ENCODE results near the gene IFNA5.

The IFNA5 gene

DNA sequence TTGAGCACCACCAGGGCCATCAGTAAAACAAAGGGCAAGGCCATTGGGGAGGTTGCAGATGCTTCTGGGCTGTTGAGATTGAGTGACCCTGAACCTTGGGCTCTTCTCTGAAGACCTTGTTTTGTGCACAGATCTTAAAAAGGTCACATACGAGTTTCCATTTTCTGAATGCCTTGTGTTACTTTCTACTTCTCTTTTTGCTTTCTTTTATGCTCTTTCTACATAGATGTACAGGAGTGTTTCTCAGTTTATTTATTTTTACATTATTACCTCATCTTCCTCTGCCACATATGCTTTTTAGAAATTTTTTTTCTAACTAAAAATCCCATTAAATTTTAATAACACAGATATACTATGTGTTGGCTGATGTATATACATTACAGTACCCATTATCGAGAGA, at the start of gene IFNA5:
TSS of gene IFNA5 (minus strand) at position 101 of the 400 bp plus-strand sequence. CDS start at position 44, 57 bp downstream.
- no peak for DNase-seq

DNA sequence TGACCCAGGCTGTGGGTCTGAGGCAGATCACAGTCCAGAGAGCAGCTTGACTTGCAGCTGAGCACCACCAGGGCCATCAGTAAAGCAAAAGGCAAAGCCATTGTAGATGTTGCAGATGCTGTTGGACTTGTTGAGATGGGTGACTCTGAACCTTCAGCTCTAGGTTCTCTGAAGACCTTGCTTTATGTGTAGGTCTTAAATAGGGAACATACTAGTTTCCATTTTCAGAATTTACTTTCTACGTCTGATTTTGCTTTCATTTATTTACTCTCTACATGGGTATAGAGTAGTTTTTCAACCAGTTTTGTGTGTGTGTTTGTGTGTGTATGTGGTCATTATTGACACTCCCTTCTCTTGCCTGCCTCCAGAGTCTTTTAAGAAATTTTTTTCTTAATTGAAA, 45.7 kb upstream of the IFNA5 start, which contains the start of gene IFNA6:
TSS of gene IFNA6 (minus strand) at position 101 of the 400 bp plus-strand sequence. CDS start at position 101, 0 bp downstream.
- DNase-seq: no peak

DNA sequence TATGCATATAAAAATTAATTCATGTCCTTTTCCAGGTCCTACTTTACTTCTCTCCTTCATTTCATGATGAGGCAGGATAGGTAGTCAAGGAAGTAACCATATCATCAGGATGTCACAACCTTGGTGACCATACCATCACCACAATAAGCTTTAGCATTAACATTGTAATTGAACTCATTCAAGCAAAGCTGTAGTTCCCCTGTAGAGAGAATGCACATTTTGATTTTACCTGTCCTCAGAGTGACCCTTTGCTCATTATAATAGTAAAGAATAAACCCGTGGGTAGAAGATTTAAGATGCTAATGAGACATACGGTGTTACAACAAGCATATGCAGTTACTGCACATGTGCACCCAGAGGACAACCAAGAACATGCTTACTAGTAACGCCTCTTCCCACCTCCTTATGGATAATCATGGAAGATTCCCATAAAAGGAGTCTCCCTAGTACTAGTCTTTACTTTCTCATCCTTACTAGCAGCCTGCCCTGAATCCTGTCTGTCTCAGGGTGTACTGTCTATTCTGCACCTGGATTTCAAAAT, 43.4 kb upstream of the IFNA5 start:
- no peak for DNase-seq

DNA sequence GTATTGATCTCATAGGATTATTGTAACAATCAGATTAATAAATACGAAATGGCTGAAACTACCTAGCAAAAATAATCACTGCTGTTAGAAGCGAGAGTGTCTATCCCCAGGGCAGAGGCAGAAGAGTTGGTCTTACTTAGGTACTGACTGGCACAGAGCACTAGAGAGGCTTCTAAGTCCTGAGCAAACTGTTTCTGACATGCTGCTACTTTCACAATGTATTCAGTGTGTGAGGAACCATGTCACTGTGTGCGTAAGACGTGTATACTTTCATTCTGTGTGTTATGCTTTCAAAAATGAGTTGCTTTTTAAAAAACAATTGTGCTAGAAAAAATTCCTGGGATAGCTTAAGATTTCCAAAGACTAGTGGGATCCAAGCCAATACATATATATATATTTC, 35.6 kb upstream of the IFNA5 start:
- no peak for DNase-seq

DNA sequence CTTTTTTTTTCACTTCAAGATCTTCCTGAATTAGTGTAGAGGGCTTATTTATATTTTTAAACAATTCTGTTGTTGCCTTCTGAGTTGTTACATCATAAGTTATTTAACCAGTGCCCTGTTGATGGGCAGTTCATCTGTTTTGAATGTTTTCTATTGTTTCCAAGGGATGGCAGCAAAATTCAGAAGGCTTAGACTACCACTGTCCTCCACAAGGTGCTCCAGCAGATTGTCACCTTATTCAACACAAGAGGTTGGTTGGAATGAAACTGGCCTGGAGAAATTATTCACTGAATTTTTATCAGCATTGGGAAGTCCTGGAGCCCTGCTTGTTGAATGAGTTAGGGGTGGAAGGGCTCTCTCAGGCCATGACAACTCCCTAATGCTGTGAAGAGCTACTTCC, 31.3 kb upstream of the IFNA5 start:
- no peak for DNase-seq

DNA sequence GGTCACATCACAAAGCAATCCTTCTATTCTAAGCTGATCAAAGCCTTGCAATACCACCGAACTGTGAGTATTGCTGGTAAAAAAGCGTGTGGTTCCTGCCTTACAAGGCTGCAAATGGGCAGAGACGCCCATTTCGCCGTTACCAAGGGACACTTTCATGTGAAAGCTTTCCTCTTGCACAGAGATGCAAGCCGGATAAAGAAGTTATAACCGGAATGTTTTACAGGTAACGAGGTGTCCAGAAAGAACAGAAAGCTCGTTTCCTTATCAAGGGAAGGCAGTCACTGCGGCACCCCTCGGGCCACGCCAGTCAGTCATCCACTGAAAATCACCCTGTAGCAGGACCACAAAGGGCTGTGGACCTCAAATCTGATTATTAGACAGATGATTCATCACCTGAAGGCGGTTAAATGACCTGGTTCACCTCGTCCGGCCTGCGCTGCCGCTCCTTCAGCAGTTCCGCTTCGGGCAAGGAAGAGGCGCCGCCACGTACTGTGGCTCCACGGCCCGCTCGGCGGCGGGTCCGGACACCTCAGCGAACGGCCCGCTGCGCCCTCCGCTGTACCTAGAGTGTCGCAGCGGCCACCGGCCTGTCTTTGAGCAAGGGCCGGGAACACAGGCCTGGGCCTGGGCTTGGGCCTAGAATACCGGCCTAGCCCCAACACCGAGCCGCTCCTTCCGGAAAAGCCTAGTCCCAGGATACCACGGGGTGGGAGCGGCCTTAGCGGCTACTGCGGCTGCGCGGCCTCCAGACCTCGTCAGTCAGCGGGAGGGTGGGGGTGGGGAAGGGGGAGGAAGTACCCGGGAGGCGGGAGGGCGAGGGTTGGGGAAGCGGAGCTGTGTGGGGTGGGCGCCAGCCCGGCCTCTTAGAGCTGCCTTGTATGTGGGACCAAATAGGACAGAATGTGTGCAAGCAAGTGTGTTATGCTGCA, 29.9 kb upstream of the IFNA5 start, which contains the start of gene KLHL9:
TSS of gene KLHL9 (minus strand) at position 704 of the 932 bp plus-strand sequence. CDS start at position 159, 545 bp downstream.
- DNase-seq: peak; percentile 94

DNA sequence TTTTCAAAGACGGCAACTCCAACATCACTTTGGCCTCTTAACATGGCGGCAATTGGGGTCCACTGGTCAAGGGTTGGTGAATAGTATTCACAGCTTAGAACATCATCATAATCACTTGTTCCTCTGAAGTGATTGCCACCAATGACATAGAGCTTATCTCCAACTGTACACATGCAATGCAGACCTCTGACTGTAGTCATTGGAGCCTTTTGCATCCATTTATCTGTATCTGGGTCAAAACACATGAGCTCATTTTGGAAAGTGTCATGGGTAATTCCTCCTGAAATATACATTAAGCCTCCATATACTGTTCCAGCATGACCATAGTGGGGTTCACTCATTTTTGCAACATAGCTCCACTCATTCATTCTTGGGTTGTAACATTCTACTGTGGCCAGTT, 28.1 kb upstream of the IFNA5 start:
- no peak for DNase-seq

DNA sequence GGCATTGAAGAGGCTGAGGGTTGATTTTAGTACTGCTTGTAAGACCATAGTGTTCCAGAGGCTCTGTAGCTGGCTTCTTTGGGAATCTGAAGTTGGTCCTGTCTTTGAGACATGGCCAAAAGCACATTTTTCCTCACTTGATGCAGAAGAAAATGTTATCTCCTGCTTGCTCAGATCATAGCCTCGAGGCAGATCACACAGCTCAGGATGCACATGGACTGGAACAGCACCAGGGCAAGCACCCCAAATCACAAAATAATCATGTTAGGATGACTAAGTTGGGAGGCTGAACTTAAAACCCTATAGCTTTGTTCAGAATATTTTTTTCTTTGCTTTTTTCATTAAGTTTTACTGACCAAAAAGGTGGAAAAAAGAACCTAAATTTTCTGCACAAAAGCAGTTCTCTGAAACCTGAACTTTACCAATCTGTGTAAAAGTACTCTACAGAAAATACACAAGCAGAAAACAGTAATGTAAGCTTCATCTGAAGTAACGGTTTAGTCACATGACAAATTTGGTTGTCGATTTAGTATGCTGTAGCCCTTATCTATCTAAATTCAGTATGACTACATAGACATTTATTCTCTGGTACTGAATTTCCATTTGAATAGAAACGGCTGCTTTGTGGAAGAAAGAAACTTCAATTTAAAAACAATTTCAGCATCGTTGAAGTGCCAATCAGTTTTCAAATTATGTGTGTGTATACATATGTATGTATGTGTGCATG, 26.7 kb upstream of the IFNA5 start:
- no peak for DNase-seq

DNA sequence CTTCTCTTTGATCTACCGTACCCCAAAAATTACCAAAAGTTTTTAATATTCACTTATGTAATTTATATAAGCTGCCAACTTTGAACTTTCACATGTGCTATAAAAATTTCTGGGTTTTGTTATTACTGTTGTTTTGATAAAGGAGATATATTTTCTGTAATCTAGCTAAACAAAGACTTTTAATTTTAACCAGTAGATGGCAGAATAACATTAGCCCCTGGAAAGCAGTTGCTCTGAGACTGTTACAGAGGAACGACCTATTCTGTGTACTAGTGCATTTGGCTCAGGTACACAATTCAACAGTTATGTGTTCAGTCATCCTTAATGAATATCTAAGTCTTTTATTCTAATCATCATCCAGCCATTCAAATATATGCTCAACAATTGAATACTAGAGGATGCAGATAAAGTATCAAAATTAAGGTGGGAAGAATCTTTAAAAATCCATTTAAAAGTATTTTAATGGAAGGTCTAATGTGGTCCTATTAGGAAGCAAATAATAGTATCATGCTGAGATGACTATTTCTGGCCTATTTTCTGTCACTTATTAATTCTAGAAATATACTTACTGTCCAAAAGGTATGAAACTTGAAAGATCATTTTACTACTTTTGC, 21.5 kb upstream of the IFNA5 start:
- peak; percentile 74 for DNase-seq

DNA sequence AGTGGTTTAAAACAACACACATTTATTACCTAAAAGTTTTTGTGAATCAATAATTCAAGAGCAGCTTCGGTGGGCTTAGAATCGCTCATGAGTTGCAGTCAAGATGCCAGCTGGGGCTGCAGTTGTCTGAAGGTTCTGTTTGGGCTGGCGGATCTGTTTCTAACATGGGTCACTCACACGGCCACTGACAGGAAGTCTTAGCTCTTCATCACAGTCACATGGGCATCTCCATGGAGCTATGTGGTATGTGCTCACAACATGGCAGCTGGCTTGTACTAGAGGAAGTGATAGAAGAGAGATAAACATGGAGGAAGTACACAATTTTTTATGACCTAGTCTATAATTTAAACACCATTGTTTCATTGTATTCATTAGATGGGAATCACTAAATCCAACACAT, 18.9 kb upstream of the IFNA5 start:
- peak; percentile 39 for DNase-seq

DNA sequence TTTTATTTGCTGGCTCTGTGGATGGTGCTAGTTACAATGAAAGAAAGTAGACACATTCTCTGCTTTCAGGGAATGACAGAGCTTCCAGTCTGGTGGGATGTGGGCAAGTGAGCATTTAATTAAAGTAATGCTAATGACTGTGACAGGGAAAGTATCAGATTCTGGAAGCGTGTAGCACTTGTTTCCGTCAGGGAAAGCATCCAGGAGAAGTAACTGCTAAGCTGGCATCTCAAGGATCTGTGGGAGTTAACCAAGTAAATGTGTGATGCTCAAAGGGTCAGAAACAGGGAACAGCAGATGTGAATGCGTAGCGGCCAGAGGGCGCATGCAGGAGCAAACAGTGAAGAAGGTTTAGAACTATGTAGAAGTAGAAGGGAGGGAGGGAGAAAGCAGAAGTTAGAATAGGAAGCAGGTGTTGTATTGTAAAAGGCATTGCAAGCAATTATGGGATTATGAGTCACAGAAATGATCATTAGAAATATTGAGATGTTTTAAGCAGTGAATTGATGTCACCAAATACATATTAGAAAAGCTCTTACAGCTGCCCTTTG, 17.9 kb upstream of the IFNA5 start:
- DNase-seq: no peak

DNA sequence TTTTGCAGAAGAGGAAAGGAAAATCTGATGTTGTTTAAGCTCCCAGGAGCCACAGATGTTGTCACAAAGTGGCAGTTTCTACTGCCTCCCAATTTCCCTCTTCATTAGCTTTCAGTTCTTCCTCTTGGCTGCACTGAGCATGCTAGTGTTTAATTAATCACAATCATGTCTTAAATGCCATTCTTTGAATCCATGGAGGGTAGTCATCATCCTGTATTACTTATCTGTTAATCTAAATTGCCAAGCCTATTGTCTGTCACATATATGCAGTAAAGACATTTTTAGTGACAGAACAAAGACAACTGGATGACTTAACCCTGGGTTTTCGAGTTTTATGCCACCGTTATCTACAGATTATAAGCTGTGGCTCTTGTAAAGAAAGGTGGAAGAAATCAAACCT, 15.4 kb upstream of the IFNA5 start:
- no peak for DNase-seq

DNA sequence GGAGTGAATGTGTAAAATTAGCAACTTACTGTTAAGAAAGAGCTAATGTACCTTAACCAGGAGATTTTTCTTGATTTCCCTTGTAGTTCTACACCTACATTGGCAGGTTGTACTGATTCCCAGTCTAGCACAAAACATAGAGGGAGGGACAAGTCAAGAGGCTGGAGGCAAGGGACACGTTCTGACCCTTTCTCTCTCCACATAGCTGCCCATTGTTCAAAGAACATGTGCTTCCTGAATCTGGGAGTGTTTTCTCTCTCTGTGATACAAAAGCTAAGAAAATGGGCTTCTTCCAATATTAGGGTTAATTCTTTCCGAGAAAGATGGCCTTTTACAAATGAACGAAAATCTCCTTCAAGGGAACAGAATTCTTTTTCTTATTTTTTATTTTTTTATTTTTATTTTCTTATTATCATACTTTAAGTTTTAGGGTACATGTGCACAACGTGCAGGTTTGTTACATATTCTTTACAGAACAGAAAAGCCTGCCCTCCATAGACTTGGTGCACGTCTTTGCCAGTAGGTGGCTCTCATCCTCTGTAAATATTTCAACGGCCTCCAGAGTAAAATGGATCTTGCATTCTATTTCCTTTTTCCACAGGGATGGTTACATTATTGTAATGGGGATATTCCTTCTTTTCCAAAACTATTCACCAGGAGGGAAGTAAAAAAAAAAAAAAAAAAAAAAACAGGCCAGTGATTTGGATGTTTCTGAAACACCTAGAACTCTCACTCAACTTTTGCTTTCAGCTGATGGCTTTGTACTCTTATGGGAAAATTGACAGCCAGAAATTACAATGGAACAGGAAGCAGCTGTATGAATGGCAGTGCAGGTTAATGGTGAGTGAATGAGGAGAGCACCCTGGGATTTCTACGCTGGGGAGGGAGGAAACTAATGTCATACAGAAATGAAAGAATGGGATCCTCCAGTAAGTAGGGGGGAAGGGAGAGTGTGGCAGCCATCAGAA, 13.1 kb upstream of the IFNA5 start:
- peak; percentile 58 for DNase-seq

DNA sequence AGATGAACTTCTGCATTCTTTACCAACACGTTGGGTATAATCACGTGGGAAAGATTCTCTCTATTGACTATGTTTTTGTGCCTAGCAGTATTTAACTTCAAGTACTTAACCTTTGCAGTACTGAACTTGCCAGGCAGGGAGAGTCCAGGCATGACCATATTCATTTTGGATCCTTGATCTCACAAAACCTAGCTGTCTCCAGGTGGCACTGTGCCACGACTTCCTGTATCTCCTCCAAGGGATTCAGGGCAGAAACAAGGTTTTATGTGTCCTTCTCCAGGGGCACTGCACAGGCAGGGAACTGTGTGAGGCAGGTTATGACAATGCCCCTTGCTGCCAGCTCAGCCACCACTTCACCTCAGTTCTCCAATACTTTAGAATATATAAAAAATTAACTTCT, 11.7 kb upstream of the IFNA5 start:
- no peak for DNase-seq

DNA sequence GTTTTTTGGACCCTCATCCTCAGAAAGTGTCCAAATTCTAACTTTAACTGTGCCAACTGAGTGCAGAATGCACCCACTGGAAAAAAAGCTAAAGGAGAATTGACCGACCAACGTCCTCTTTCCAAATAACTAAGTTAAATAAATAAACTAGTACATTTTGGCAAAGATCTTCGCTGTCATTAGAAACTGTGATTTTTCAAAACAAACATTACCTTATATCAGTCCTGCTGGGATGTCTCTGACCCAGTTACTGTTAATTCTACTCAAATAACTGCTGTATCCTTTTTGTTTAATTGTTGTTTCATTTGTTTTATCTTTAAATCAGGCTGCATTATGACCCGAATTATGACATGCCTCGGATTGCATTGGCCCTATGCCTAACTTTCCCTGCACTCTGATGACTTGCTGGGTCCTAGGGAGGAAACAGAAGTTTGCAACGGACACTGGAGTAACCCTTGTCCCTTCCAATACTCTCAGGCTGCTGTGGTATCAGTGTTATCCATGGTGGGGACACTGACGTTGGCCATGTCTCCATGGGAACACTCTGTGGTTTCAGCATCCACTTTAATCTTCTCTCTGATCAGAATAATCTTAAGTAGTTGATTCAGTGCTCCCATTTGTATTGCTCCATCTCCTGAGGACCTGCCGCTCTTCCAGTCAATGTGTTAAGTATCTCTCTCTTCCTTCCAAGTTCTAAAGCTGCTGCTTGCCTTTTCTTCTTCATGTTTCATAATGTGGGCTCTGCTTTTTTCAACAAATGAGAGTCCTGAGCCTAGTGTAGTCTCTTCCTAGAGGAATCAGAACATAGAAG, 11.1 kb upstream of the IFNA5 start:
- DNase-seq: no peak

DNA sequence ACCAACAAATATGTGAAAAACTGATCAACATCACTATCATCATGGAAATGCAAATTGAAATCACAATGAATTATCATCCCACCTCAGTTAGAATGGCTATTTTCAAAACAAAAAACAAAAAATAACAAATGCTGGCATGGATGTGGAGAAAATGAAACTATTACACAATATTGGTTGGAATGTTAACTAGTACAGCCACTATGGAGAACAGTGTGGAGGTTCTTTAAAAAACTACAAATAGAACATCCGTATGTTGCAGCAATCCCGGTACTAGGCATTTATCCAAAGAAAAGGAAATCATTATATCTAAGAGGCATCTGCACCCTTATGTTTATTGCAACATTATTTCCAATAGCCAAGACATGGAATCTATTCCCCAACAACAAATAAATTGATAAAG, 9.0 kb upstream of the IFNA5 start:
- DNase-seq: no peak

DNA sequence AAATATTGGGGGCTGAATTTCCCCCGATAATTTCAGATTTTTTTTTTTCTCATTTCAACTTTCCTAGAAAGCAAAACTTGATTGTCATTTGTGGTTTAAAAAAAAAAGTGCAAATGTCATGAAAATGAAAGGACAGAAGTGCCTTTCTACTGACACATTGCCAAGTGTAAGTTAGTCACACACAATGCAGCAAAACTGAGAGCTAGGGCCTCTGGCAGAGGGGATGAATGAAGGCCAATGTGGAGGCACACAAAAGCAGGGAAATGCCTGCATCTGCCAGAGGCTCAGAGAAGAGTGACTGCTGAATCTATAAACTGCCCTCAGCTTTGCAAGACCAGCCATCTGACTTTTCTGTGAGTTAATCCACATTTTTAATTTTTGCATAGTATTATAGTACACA, 6.8 kb upstream of the IFNA5 start:
- DNase-seq: no peak

DNA sequence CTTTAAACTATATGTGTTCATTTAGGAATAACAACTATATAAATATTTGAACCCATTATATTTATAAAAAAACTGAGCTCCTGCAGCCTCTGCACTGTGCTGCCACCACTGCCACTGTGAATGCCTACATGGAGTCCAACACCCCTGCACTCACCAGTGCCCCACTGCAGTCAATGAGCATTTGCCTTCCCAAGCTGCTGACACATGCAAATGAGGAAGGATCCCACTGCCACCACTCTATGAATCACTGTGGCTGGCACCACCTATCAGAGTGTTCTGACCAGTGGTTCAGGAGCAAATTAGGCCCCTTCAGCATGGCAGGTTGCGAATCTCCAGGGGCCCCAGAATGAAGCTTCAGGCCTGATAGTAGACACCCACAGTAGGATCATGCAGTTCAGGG, 9.1 kb downstream of the IFNA5 start:
- DNase-seq: peak; percentile 45

DNA sequence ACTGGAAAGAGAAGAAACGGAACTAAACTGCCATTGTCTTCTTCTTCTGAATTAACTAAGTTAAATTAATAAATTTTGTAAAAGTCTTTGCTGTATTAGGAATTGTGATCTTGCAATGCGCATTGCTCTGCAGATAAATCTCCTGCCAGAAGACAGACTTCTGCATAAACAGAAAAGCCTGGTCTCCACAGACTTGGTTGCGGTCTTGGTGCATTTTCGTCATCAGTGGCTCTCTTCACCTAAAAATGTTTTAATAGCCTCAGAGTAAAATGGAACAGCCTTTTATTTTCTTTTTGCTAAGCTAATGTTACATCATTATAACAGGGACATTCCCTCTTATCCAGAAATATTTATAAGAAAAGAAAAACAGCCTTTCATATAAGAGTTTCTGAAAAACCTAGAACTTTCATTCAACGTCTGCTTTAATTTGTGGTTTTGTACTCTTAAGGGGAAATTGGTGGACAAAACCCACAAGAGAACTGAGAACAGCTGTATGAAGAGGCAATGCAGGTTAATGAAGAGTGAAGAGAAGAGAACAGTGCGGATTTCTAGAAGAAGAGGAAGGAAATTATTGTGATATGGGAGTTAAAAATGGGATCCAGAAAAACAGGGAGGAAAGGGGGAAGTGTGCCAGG, 10.1 kb downstream of the IFNA5 start:
- DNase-seq: no peak

DNA sequence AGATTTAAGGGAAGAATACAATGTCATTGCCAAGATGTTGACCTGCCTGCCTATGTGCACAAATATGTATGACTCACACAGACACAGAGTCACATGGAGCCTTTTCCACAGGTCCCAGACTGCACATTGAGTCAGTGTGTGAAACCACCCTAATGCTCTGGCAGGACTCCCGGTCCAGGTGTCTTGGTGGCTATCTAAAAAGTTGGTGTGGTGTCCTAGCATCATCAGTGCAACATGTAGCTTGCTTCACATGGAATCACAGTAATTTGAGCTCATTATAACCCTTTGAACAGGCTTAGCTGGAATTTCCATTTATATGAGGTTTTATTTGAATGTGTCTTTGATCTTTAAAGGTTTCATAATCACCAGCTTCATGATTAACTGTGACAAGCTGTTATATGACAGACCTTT, 10.7 kb downstream of the IFNA5 start:
- no peak for DNase-seq
